Fibroblast of mammary gland (primary cell): ENCODE results near the gene NEURL2.
"Not testable (repeated sequence)": the region's sequence is repeated elsewhere in the genome, so short reads cannot be mapped to it uniquely, and the experiment has no call there.

Experiments used
- DNase-seq: peaks from one replicate; pipeline ENCODE4 v3.0.0-alpha.2; 2010; ENCODE audit warnings: low read depth
- H3K4me3 ChIP-seq: 2 replicates; pipeline ENCODE4 v1.5.1; 2011; ENCODE audit warnings: low read depth, mild to moderate bottlenecking, low read length, moderate library complexity; ENCODE audit not compliant: control insufficient read depth
- CTCF ChIP-seq: conservative IDR thresholded peaks from 2 replicates; pipeline ENCODE4 v1.5.1; 2011; ENCODE audit warnings: low read depth, low read length, inconsistent platforms; ENCODE audit not compliant: control insufficient read depth, insufficient read depth

The NEURL2 gene

GRCh38 chr20:45878076-45878761 is 12.8 kb downstream of the NEURL2 start:
- TF ChIP-seq CTCF, result no peak

GRCh38 chr20:45874576-45874975 is 16.4 kb downstream of the NEURL2 start:
- H3K4me3 ChIP-seq, result no peak overlapping the region
- DNase-seq, result no peak
- no peak for TF ChIP-seq CTCF

More at GRCh38 chr20:45878076-45878761, 12.8 kb downstream of the NEURL2 start:
- no peak overlapping the region for H3K4me3 ChIP-seq
- DNase-seq, result peak; percentile 44

GRCh38 chr20:45874104-45874481 is 16.9 kb downstream of the NEURL2 start:
- DNase-seq, result not testable (repeated sequence)

GRCh38 chr20:45873409-45874103 is 17.5 kb downstream of the NEURL2 start:
- H3K4me3 ChIP-seq, result no peak overlapping the region
- no peak for DNase-seq
- TF ChIP-seq CTCF, result no peak

More at GRCh38 chr20:45874104-45874481, 16.9 kb downstream of the NEURL2 start:
- not testable (repeated sequence) for H3K4me3 ChIP-seq

- DNase-seq, result no peak
- TF ChIP-seq CTCF, result no peak
- no peak overlapping the region for H3K4me3 ChIP-seq
Observed at GRCh38 chr20:45872626-45873025, 18.4 kb downstream of the NEURL2 start.

GRCh38 chr20:45867819-45868176 is 23.2 kb downstream of the NEURL2 start:
- TF ChIP-seq CTCF, result no peak
- no peak overlapping the region for H3K4me3 ChIP-seq
- peak; percentile 47 for DNase-seq

GRCh38 chr20:45867136-45867818 is 23.7 kb downstream of the NEURL2 start:
- H3K4me3 ChIP-seq, result no peak overlapping the region
- no peak for TF ChIP-seq CTCF
- DNase-seq, result no peak
